ENCODE results near the gene TFPT.

Gene TFPT

GRCh38 chr19:54069470-54069869 is 46.0 kb downstream of the TFPT start:
- DNase-seq: no peak

GRCh38 chr19:54063350-54064116 is 51.9 kb downstream of the TFPT start, which contains the start of gene VSTM1:
Gene VSTM1 (minus strand): TSS chr19:54063897. CDS start chr19:54063777, 120 bp downstream.
- no peak for DNase-seq

GRCh38 chr19:54062643-54063042 is 52.8 kb downstream of the TFPT start:
- no peak for DNase-seq
